K562 (cell line): ENCODE measurements around the gene OR11G2. TPM values are rescaled to one million over a fixed set of nuclear protein-coding genes. Genes with fewer than 3 reads are reported as not detected.

Experiments used
- ATAC-seq: fragments of 200-7000 bp; cut with Tn5 transposase; 3 replicates; pipeline ENCODE4 v1.9.1; 2020; ENCODE audit warnings: moderate library complexity
- BruUV-seq: library from RNA; stranded (reverse); fragments of 400-500 nt; replicated peaks from 2 replicates; lab custom pipeline; 2021; lab: Mats Ljungman, UMichigan
- CTCF ChIA-PET: fragments of 300-600 bp; formaldehyde crosslinking; extraction: SDS; loops from one replicate; lab custom pipeline; 2021; ENCODE audit warnings: low intra/inter-chr PET ratio; lab: Yijun Ruan, JAX
- POLR2A ChIA-PET: fragments of 300-600, 350-650 bp; sonication (Branson Sonifier 250); formaldehyde crosslinking; extraction: SDS; loops from one replicate; lab custom pipeline; 2021; ENCODE audit warnings: antibody characterized with exemption, inconsistent platforms; lab: Yijun Ruan, JAX
- DNase-seq, 4 experiments: peaks; one replicate each; pipeline versions ENCODE4 v3.0.0 to v3.0.0-alpha.2; 2011 to 2018; ENCODE audit warnings: low spot score in 3 of 4, mixed read lengths in 3 of 4; ENCODE audit errors: extremely low read depth in 1 of 4
- FAIRE-seq: peaks from 2 replicates; lab custom pipeline; 2011; peaks lifted over from hg19 to GRCh38; lab: Jason Lieb, UNC
- H2AFZ ChIP-seq: 2 replicates; pipeline ENCODE4 v1.6.0; 2011; ENCODE audit warnings: low read depth, low read length, control low read depth, inconsistent platforms
- H3K27ac ChIP-seq: fragments of 200-600 bp; 3 replicates; pipeline ENCODE4 v1.8.0; 2011; ENCODE audit warnings: low read depth, mild to moderate bottlenecking, control low read depth, inconsistent platforms, low read length, moderate library complexity, mixed read lengths; ENCODE audit errors: extremely low read depth
- H3K27me3 ChIP-seq, 2 experiments: fragments of 300-600 bp in 1 of 2; 2 replicates in 1 of 2; 3 replicates in 1 of 2; pipeline versions ENCODE4 v1.6.0 to v1.8.0; 2011; ENCODE audit warnings: inconsistent platforms in 2 of 2, low read length in 2 of 2, mild to moderate bottlenecking in 1 of 2, mixed read lengths in 1 of 2, moderate library complexity in 1 of 2; ENCODE audit not compliant: control insufficient read depth in 2 of 2, insufficient read depth in 2 of 2
- H3K36me3 ChIP-seq: fragments of 300-600 bp; 3 replicates; pipeline ENCODE4 v1.8.0; 2011; ENCODE audit warnings: mild to moderate bottlenecking, low read length, inconsistent platforms; ENCODE audit not compliant: control insufficient read depth, insufficient read depth
- H3K4me1 ChIP-seq, 2 experiments: fragments of 200-600 bp in 1 of 2; replicated peaks in 1 of 2; 2 replicates in 1 of 2; 3 replicates in 1 of 2; pipeline versions ENCODE4 v1.5.1 to v1.8.0; 2011; ENCODE audit warnings: inconsistent platforms in 2 of 2, low read length in 2 of 2, mild to moderate bottlenecking in 1 of 2, mixed read lengths in 1 of 2, moderate library complexity in 1 of 2; ENCODE audit not compliant: control insufficient read depth in 2 of 2, insufficient read depth in 2 of 2
- H3K4me2 ChIP-seq: 2 replicates; pipeline ENCODE4 v1.6.1; 2011; ENCODE audit warnings: low read length, control low read depth, inconsistent platforms, mixed read lengths; ENCODE audit not compliant: insufficient read depth
- H3K4me3 ChIP-seq: fragments of 200-600 bp; sonication (generic), shearing (Covaris generic); 2 replicates; pipeline ENCODE4 v1.5.1; 2016; ENCODE audit warnings: control low read depth, inconsistent platforms
- H3K79me2 ChIP-seq: fragments of 200-600 bp; 3 replicates; pipeline ENCODE4 v1.8.0; 2011; ENCODE audit warnings: low read length, inconsistent platforms; ENCODE audit not compliant: control insufficient read depth, insufficient read depth
- H3K9ac ChIP-seq, 2 experiments: 2 replicates each; pipeline versions ENCODE4 v1.6.0 to v1.6.1; 2011; ENCODE audit warnings: low read depth in 2 of 2, low read length in 2 of 2, control low read depth in 1 of 2, inconsistent platforms in 1 of 2, mild to moderate bottlenecking in 1 of 2, mixed read lengths in 1 of 2; ENCODE audit not compliant: insufficient read depth in 1 of 2
- H3K9me1 ChIP-seq: one replicate; pipeline ENCODE4 v1.6.0; 2011; ENCODE audit warnings: inconsistent platforms, mild to moderate bottlenecking, low read length, moderate library complexity; ENCODE audit not compliant: control insufficient read depth, insufficient read depth
- H3K9me3 ChIP-seq: replicated peaks from 2 replicates; pipeline ENCODE4 v1.5.1; 2011; ENCODE audit warnings: low read depth, low read length, inconsistent platforms; ENCODE audit not compliant: control insufficient read depth, insufficient read depth
- H4K20me1 ChIP-seq: replicated peaks from 2 replicates; pipeline ENCODE4 v1.6.1; 2011; ENCODE audit warnings: low read length, inconsistent platforms, mixed read lengths; ENCODE audit not compliant: control insufficient read depth, insufficient read depth
- ATF3 ChIP-seq, 2 experiments: fragments of 450-650 bp in 1 of 2; sonication (generic) in 1 of 2; formaldehyde crosslinking in 1 of 2; IDR thresholded peaks in 1 of 2; conservative IDR thresholded peaks in 1 of 2; 2 replicates each; pipeline versions ENCODE4 v1.6.1 to v1.8.1; 2016 to 2023; ENCODE audit warnings: mild to moderate bottlenecking in 2 of 2, moderate library complexity in 2 of 2, inconsistent platforms in 1 of 2, missing genetic modification reagents in 1 of 2
- FUS ChIP-seq: fragments of 200-400 bp; formaldehyde crosslinking; optimal IDR thresholded peaks from 2 replicates; pipeline ENCODE3; 2017; ENCODE audit warnings: low read depth, low read length
- L3MBTL2 ChIP-seq: fragments of 450-650 bp; IDR thresholded peaks from 2 replicates; pipeline ENCODE4 v1.6.1; 2016; ENCODE audit warnings: mild to moderate bottlenecking, moderate library complexity
- LCOR ChIP-seq: sonication (generic); formaldehyde crosslinking; IDR thresholded peaks from 2 replicates; pipeline ENCODE4 v1.8.0; 2022; ENCODE audit warnings: mild to moderate bottlenecking, missing genetic modification reagents
- MAFF ChIP-seq: IDR thresholded peaks from 2 replicates; pipeline ENCODE4 v1.6.1; 2012; ENCODE audit warnings: low read length, improper control_type of control experiment
- NCOA2 ChIP-seq, 2 experiments: fragments of 450-650 bp; IDR thresholded peaks; 2 replicates each; pipeline ENCODE4 v1.6.1; 2018; ENCODE audit warnings: mild to moderate bottlenecking in 2 of 2, moderate library complexity in 1 of 2; ENCODE audit not compliant: partially characterized antibody in 2 of 2
- PHB ChIP-seq: fragments of 250-450 bp; sonication (Bioruptor Pico); IDR thresholded peaks from 2 replicates; pipeline ENCODE4 v1.5.0; 2021
- RBM25 ChIP-seq: fragments of 200-400 bp; formaldehyde crosslinking; IDR thresholded peaks from 2 replicates; pipeline ENCODE4 v1.6.1; 2018; ENCODE audit warnings: low read length, low read depth, moderate library complexity; ENCODE audit not compliant: severe bottlenecking
- TAF7 ChIP-seq: fragments of 450-650 bp; IDR thresholded peaks from 2 replicates; pipeline ENCODE4 v1.6.1; 2016; ENCODE audit warnings: missing genetic modification characterization, missing compliant biosample characterization
- TCF7 ChIP-seq: sonication (generic); IDR thresholded peaks from 2 replicates; pipeline ENCODE4 v1.6.1; 2016; ENCODE audit warnings: antibody characterized with exemption, borderline replicate concordance
- ZMIZ1 ChIP-seq, 2 experiments: fragments of 150-350 bp in 1 of 2; IDR thresholded peaks; 2 replicates each; pipeline ENCODE4 v1.6.1; 2012 to 2016; ENCODE audit warnings: low read depth in 2 of 2, low read length in 2 of 2, mild to moderate bottlenecking in 1 of 2, moderate library complexity in 1 of 2
- ZNF449 ChIP-seq: fragments of 250-450 bp; sonication (Bioruptor Pico); IDR thresholded peaks from 2 replicates; pipeline ENCODE4 v1.8.0; 2022; ENCODE audit warnings: moderate library complexity, mild to moderate bottlenecking, inconsistent platforms
- ZNF511 ChIP-seq: sonication (generic); formaldehyde crosslinking; IDR thresholded peaks from 2 replicates; pipeline ENCODE4 v1.8.0; 2022; ENCODE audit warnings: mild to moderate bottlenecking, missing genetic modification reagents
- ZNF584 ChIP-seq: fragments of 200-800 bp; sonication (Bioruptor generic); IDR thresholded peaks from 2 replicates; pipeline ENCODE4 v1.6.1; 2016; ENCODE audit warnings: low read depth, mild to moderate bottlenecking, missing genetic modification characterization, missing compliant biosample characterization
- ZNF740 ChIP-seq, 3 experiments: fragments of 200-800 bp in 1 of 3; sonication (Bioruptor generic) in 1 of 3; sonication (generic) in 1 of 3; formaldehyde crosslinking in 1 of 3; IDR thresholded peaks; 2 replicates each; pipeline versions ENCODE4 v1.6.1 to v1.8.0; 2016 to 2022; ENCODE audit warnings: mild to moderate bottlenecking in 2 of 3, missing compliant biosample characterization in 2 of 3, missing genetic modification characterization in 2 of 3, missing genetic modification reagents in 1 of 3
- WGBS: fragments of 100-300 bp; shearing (Covaris generic); methylation state at CpG from one replicate; pipeline ENCODE4 v1.1.6; 2016; ENCODE audit warnings: low coverage, mixed read lengths; ENCODE audit not compliant: insufficient coverage; ENCODE audit errors: missing lambda C conversion rate; 5-methylcytosine and 5-hydroxymethylcytosine counted together
- in situ Hi-C: fragments of 300-500 bp; cut with MboI; formaldehyde crosslinking; loops from 4 replicates; pipeline ENCODE4 v1.15.0; 2018; ENCODE audit warnings: inconsistent platforms, mixed read lengths
- intact Hi-C: fragments of 100-400 bp; cut with micrococcal nuclease; formaldehyde crosslinking; loops from 2 replicates; pipeline ENCODE4 v1.14.2; 2022
- polyA plus RNA-seq, 8 experiments: library from polyadenylated mRNA; depleted of rRNA in 4 of 8; stranded (reverse) in 5 of 8; unstranded in 3 of 8; fragments of >200 nt; fragmentation: Nextera tagmentation in 2 of 8; fragmentation: Illumina TruSeq in 1 of 8; extraction: Ambion mirVana in 2 of 8; extraction: Trizol in 1 of 8; gene quantifications; 2 replicates each; pipeline versions ENCODE4 v1.2.1 to v1.2.3, GENCODE V29; 2011 to 2014; ENCODE audit warnings: inconsistent platforms in 1 of 8, missing spikeins in 1 of 8
- total RNA-seq, 7 experiments: library from RNA; depleted of rRNA in 6 of 7; stranded (reverse); fragments of >200 nt in 6 of 7; fragmentation: Illumina TruSeq in 2 of 7; extraction: Trizol in 2 of 7; gene quantifications; 2 replicates each; pipeline versions ENCODE4 v1.2.1 to v1.2.3, GENCODE V29; 2011 to 2021; ENCODE audit warnings: low replicate concordance in 1 of 7

Gene OR11G2
- total and polyA plus RNA-seq, 9 of the 15 experiments (the other 6 are each of a cell fraction or from before 2014, with no cell fraction given) = not detected

GRCh38 chr14:20228681-20229080 lies 38.0 kb downstream of the OR11G2 start, which contains the start of gene OR11H7:
OR11H7 (plus strand) TSS chr14:20228981.
- WGBS = 7% methylated on average over 1 of the region's 1 CpG
- Histone ChIP-seq H3K9me1 (no peaks in the 10 kb centered on the region), H3K27ac (no peak within 1 kb of the TSS), H4K20me1 (no peaks in the 10 kb centered on the region), H3K9ac (no peak within 1 kb of the TSS), H3K4me3 (no peak within 1 kb of the TSS), H3K9me3 (no peaks in the 10 kb centered on the region), H3K4me2 (no peak within 1 kb of the TSS), H3K27me3 (no peaks in the 10 kb centered on the region), H3K36me3 (no peaks in the 10 kb centered on the region), H3K4me1 (peaks cover 0 to 3% of the 10 kb centered on the region in 2 experiments; a peak in 1 of 5 replicates), H3K79me2 (no peaks in the 10 kb centered on the region), H2AFZ (no peak within 1 kb of the TSS)
- POLR2A ChIA-PET = no interaction called here
- no TSS peak for BruUV-seq
- CTCF ChIA-PET = no interaction called here
- intact Hi-C loops = no loop called here
- FAIRE-seq = no peak
- ATAC-seq = no peak
- in situ Hi-C loops = no loop called here
- DNase-seq = no peak
- no peak for TF ChIP-seq TAF7 (tag)
- no peak for TF ChIP-seq LCOR (CRISPR knock-in tag)
- no peak for TF ChIP-seq ZMIZ1 (IDR thresholded peaks at IDR 0.05; ENCODE audit: low read depth in 2 of 2, low read length in 2 of 2)
- TF ChIP-seq TCF7 = no peak
- no peak for TF ChIP-seq L3MBTL2
- TF ChIP-seq MAFF = no peak
- no peak for TF ChIP-seq RBM25
- TF ChIP-seq FUS = no peak
- no peak for TF ChIP-seq ATF3 (IDR thresholded peaks at IDR 0.05)
- no peak for TF ChIP-seq ATF3 (CRISPR knock-in tag; conservative IDR thresholded peaks at IDR 0.05)
- TF ChIP-seq NCOA2 (IDR thresholded peaks at IDR 0.05; ENCODE audit: partially characterized antibody in 2 of 2) = no peak
- TF ChIP-seq PHB (CRISPR knock-in tag) = no peak
- no peak for TF ChIP-seq ZNF449 (CRISPR knock-in tag)
- TF ChIP-seq ZNF511 (CRISPR knock-in tag) = no peak
- no peak for TF ChIP-seq ZNF584 (CRISPR knock-in tag)
- no peak for TF ChIP-seq ZNF740 (CRISPR knock-in tag; IDR thresholded peaks at IDR 0.05)
- TF ChIP-seq ZNF740 (tag; IDR thresholded peaks at IDR 0.05) = no peak
